ENCODE data around the gene ST6GAL1. TPM values are rescaled to one million over a fixed set of nuclear protein-coding genes. Genes with fewer than 3 reads are reported as not detected.
"Not testable (repeated sequence)": the region's sequence is repeated elsewhere in the genome, so short reads cannot be mapped to it uniquely, and the experiment has no call there.

ST6GAL1 gene
- polyA plus RNA-seq, 3 donors = 19.0 to 24.4 (median 20.5) TPM

DNA sequence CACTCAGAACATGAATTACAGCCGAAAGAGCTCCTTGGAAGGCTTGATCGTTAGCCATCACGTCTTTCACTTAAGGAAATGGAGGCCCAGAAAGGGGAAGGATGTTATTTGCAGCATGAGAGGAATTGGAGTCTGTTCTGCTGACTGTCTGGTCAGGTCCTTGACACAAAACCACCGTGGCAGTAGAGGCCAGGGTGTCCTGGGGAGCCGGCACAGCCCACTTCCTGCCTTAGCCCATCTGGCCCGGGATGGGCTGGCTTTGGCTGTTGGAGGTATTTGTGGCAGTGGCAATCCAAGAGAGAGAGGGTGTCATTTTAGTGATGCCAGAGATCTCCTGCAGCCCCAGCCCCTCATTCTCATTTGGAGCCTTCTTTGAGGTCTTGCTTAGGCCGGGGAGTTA is 37.4 kb downstream of the ST6GAL1 start:
- no peaks in the 10 kb centered on the region for H4K20me1 ChIP-seq (ENCODE audit: insufficient read depth, low read length)
- peak in 1 of 3 donors; percentile 9 for DNase-seq
- H3K4me1 ChIP-seq (ENCODE audit: control insufficient read depth in 1 of 2, insufficient read depth in 2 of 2, low read length in 2 of 2) = peaks cover 8 to 11% of the 10 kb centered on the region in 2 donors
- peak overlapping the region; percentile 22 for H3K4me2 ChIP-seq (replicated peaks; ENCODE audit: extremely low read depth, low read length, poor library complexity, severe bottlenecking)
- Mint-ChIP-seq H3K27me3 (ENCODE audit: low read depth in 3 of 3) (peaks cover 0 to 2% (median 0%) of the 10 kb centered on the region in 3 donors), H3K4me3 (peak overlapping the region; percentile 27 to 60), H3K9me3 (peaks cover 0 to 5% (median 0%) of the 10 kb centered on the region in 7 donors), H3K27ac (peak overlapping the region in 6 of 7 donors; percentile 17 to 84 (median 70)), H3K36me3 (peaks cover 54 to 70% of the 10 kb centered on the region in 2 donors), H3K4me1 (peaks cover 24% of the 10 kb centered on the region)
- WGBS (ENCODE audit: insufficient coverage) = 8% methylated on average over 4 of the region's 7 CpGs
- no peak overlapping the region for H3K9ac ChIP-seq (ENCODE audit: insufficient read depth, low read length, poor library complexity, severe bottlenecking)
- H2AFZ ChIP-seq (ENCODE audit: insufficient read depth, low read depth, low read length, poor library complexity, severe bottlenecking) = peak overlapping the region; percentile 43
- TF ChIP-seq, protein P1, sequence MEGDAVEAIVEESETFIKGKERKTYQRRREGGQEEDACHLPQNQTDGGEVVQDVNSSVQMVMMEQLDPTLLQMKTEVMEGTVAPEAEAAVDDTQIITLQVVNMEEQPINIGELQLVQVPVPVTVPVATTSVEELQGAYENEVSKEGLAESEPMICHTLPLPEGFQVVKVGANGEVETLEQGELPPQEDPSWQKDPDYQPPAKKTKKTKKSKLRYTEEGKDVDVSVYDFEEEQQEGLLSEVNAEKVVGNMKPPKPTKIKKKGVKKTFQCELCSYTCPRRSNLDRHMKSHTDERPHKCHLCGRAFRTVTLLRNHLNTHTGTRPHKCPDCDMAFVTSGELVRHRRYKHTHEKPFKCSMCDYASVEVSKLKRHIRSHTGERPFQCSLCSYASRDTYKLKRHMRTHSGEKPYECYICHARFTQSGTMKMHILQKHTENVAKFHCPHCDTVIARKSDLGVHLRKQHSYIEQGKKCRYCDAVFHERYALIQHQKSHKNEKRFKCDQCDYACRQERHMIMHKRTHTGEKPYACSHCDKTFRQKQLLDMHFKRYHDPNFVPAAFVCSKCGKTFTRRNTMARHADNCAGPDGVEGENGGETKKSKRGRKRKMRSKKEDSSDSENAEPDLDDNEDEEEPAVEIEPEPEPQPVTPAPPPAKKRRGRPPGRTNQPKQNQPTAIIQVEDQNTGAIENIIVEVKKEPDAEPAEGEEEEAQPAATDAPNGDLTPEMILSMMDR (IDR thresholded peaks at IDR 0.05) = no peak
- peak overlapping the region; percentile 38 to 47 for H3K27ac ChIP-seq (ENCODE audit: low read depth in 1 of 2, low read length in 2 of 2)
- intact Hi-C loops (cut with micrococcal nuclease) = no loop called here
- no peaks in the 10 kb centered on the region for H3K9me3 ChIP-seq (replicated peaks in 1 of 2; ENCODE audit: control insufficient read depth in 1 of 2, insufficient read depth in 1 of 2, low read length in 2 of 2)
- peaks cover 27 to 60% of the 10 kb centered on the region in 2 donors for H3K36me3 ChIP-seq (replicated peaks in 1 of 2; ENCODE audit: control insufficient read depth in 1 of 2, insufficient read depth in 2 of 2, low read length in 2 of 2)
- H3K27me3 ChIP-seq (ENCODE audit: control insufficient read depth in 2 of 2, insufficient read depth in 2 of 2, low read length in 2 of 2) = no peaks in the 10 kb centered on the region
- H3K79me2 ChIP-seq (ENCODE audit: insufficient read depth, low read length) = no peaks in the 10 kb centered on the region
- no peak overlapping the region for H3K4me3 ChIP-seq (replicated peaks in 1 of 3; ENCODE audit: low read depth in 2 of 3, low read length in 3 of 3)

DNA sequence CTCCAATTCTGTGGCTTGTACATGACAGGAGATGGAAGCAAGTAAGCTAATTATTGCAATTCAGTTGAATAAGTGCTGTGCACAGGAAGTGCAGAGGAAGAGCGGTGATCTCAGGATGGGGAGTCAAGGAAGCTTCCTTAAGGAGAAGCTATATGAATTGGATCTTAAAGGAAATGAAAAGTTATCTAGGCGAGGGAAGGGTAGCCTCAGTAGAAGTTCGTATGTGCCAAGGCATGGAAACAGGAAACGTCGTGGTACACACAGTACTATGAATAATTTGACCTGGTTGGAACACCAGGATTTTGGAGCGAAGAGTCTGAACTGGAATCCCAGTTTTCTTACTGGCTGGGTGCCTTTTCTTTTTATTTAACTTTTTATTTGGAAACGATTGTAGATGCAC is 39.3 kb downstream of the ST6GAL1 start:
- WGBS (ENCODE audit: insufficient coverage) = 58% methylated on average over 5 of the region's 7 CpGs
- Histone ChIP-seq H3K4me2 (replicated peaks; ENCODE audit: extremely low read depth, low read length, poor library complexity, severe bottlenecking) (no peak overlapping the region), H2AFZ (ENCODE audit: insufficient read depth, low read depth, low read length, poor library complexity, severe bottlenecking) (no peak overlapping the region), H3K9me3 (replicated peaks in 1 of 2; ENCODE audit: control insufficient read depth in 1 of 2, insufficient read depth in 1 of 2, low read length in 2 of 2) (no peaks in the 10 kb centered on the region), H3K4me3 (replicated peaks in 1 of 3; ENCODE audit: low read depth in 2 of 3, low read length in 3 of 3) (no peak overlapping the region), H3K27me3 (ENCODE audit: control insufficient read depth in 2 of 2, insufficient read depth in 2 of 2, low read length in 2 of 2) (no peaks in the 10 kb centered on the region), H3K9ac (ENCODE audit: insufficient read depth, low read length, poor library complexity, severe bottlenecking) (no peak overlapping the region), H3K36me3 (replicated peaks in 1 of 2; ENCODE audit: control insufficient read depth in 1 of 2, insufficient read depth in 2 of 2, low read length in 2 of 2) (peaks cover 20 to 61% of the 10 kb centered on the region in 2 donors), H3K79me2 (ENCODE audit: insufficient read depth, low read length) (no peaks in the 10 kb centered on the region), H4K20me1 (ENCODE audit: insufficient read depth, low read length) (peaks cover 5% of the 10 kb centered on the region), H3K27ac (ENCODE audit: low read depth in 1 of 2, low read length in 2 of 2) (no peak overlapping the region), H3K4me1 (ENCODE audit: control insufficient read depth in 1 of 2, insufficient read depth in 2 of 2, low read length in 2 of 2) (peaks cover 8 to 17% of the 10 kb centered on the region in 2 donors)
- DNase-seq = no peak
- peaks cover 0 to 3% (median 0%) of the 10 kb centered on the region in 7 donors for H3K9me3 Mint-ChIP-seq
- H3K27me3 Mint-ChIP-seq (ENCODE audit: low read depth in 3 of 3) = peaks cover 0 to 2% (median 0%) of the 10 kb centered on the region in 3 donors
- intact Hi-C loops (cut with micrococcal nuclease) = no loop called here
- H3K4me1 Mint-ChIP-seq = peaks cover 32% of the 10 kb centered on the region
- H3K27ac Mint-ChIP-seq = no peak overlapping the region
- no peak overlapping the region for H3K4me3 Mint-ChIP-seq
- TF ChIP-seq, protein P1 (IDR thresholded peaks at IDR 0.05) = no peak
- peaks cover 60 to 76% of the 10 kb centered on the region in 2 donors for H3K36me3 Mint-ChIP-seq

DNA sequence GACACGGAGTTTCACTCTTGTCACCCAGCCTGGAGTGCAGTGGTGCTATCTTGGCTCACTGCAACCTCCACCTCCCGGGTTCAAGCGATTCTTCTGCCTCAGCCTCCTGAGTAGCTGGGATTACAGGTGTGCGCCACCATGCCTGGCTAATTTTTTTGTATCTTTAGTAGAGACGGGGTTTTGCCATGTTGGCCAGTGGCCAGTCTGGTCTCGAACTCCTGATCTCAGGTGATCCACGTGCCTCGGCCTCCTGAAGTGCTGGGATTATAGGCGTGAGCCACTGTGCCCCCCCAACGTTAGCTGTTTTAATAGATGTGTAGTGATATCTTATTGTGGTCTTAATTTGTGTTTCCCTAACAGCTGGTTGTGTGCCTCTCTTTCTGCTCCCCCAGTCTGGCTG is 40.8 kb downstream of the ST6GAL1 start:
- H3K4me3 Mint-ChIP-seq; H4K20me1 ChIP-seq (ENCODE audit: insufficient read depth, low read length); H3K9me3 Mint-ChIP-seq; DNase-seq; H3K27ac ChIP-seq (ENCODE audit: low read depth in 1 of 2, low read length in 2 of 2); H3K27me3 Mint-ChIP-seq (ENCODE audit: low read depth in 3 of 3); H3K4me2 ChIP-seq (replicated peaks; ENCODE audit: extremely low read depth, low read length, poor library complexity, severe bottlenecking); H3K79me2 ChIP-seq (ENCODE audit: insufficient read depth, low read length); H3K9ac ChIP-seq (ENCODE audit: insufficient read depth, low read length, poor library complexity, severe bottlenecking); H3K27me3 ChIP-seq (ENCODE audit: control insufficient read depth in 2 of 2, insufficient read depth in 2 of 2, low read length in 2 of 2); H3K4me3 ChIP-seq (replicated peaks in 1 of 3; ENCODE audit: low read depth in 2 of 3, low read length in 3 of 3); intact Hi-C loops (cut with micrococcal nuclease); H2AFZ ChIP-seq (ENCODE audit: insufficient read depth, low read depth, low read length, poor library complexity, severe bottlenecking); H3K9me3 ChIP-seq (replicated peaks in 1 of 2; ENCODE audit: control insufficient read depth in 1 of 2, insufficient read depth in 1 of 2, low read length in 2 of 2): not testable (repeated sequence)
- H3K36me3 ChIP-seq (replicated peaks in 1 of 2; ENCODE audit: control insufficient read depth in 1 of 2, insufficient read depth in 2 of 2, low read length in 2 of 2) = peaks cover 22 to 62% of the 10 kb centered on the region in 2 donors
- H3K27ac Mint-ChIP-seq = peak overlapping the region in 2 of 7 donors; percentile 33 to 42
- peaks cover 31% of the 10 kb centered on the region for H3K4me1 Mint-ChIP-seq
- WGBS (ENCODE audit: insufficient coverage) = 100% methylated on average over 4 of the region's 10 CpGs
- H3K36me3 Mint-ChIP-seq = peaks cover 73 to 79% of the 10 kb centered on the region in 2 donors
- H3K4me1 ChIP-seq (ENCODE audit: control insufficient read depth in 1 of 2, insufficient read depth in 2 of 2, low read length in 2 of 2) = peaks cover 8 to 17% of the 10 kb centered on the region in 2 donors
